ENCODE results near the gene TSR2. TPM values are rescaled to one million over a fixed set of nuclear protein-coding genes. Genes with fewer than 3 reads are reported as not detected.

The TSR2 gene
- total RNA-seq, 2 donors from 2014 or later: 24.8 to 30.1 TPM

DNA sequence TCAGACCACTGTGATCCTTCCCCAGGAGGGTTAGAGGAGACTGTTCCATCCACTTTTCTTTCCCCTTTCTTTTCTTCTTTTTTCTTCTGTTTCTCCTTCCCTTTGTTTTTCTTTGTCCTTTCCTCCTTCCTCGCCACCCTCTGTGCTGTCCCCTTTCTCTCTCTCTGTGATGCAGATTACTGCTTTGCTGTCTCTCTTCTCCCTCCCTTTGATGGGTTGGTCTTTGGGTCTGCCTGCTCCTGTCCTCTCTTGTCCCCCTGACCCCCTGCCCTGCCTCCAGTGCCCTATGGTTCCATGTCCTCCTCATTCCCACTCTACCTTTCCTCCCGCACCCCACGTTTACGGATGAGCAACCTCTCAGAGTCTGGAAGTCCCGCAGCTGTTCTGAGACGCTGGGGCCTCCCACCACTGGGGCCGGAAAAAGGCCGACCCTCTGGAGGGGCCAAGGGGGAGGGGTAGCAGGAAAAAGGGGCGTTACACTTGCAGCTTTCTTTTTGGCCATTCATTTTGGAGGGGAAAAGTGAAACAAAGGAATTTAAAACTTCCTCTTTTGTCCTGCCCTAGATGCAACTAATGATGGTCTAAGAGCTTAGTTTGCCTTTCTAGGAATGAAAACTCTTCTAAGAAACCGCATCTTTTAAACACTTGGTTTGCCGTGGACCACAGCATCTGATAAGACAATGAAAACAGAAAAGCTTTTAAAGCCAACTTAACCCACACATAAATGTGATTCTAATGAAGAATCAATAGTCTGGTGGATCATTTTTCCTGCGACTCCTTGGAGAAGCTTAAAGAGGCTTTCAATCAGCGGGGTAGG lies 24.5 kb upstream of the TSR2 start:
- TF ChIP-seq, protein P1, sequence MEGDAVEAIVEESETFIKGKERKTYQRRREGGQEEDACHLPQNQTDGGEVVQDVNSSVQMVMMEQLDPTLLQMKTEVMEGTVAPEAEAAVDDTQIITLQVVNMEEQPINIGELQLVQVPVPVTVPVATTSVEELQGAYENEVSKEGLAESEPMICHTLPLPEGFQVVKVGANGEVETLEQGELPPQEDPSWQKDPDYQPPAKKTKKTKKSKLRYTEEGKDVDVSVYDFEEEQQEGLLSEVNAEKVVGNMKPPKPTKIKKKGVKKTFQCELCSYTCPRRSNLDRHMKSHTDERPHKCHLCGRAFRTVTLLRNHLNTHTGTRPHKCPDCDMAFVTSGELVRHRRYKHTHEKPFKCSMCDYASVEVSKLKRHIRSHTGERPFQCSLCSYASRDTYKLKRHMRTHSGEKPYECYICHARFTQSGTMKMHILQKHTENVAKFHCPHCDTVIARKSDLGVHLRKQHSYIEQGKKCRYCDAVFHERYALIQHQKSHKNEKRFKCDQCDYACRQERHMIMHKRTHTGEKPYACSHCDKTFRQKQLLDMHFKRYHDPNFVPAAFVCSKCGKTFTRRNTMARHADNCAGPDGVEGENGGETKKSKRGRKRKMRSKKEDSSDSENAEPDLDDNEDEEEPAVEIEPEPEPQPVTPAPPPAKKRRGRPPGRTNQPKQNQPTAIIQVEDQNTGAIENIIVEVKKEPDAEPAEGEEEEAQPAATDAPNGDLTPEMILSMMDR (IDR thresholded peaks at IDR 0.05): no peak
- no peaks in the 10 kb centered on the region for H3K27me3 ChIP-seq (replicated peaks; ENCODE audit: insufficient read depth)
- ATAC-seq (ENCODE audit: insufficient number of reproducible peaks, low FRiP score, low read depth): no peak

DNA sequence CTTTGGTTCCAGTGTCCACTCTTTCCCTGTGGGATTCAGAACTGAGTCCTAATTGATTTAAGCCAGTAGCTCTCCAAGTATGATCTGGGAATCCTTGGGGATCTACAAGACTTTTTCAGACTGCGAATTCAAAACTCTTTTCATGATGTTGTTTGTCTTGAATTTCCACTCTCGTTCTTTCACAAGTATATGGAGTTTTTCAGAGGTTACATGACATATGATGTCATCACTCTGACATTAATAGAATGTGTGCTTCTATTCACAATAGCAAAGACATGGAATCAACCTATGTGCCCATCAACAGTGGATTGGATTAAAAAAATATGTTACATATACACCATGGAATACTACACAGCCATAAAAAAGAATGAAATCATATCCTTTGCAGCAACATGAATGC lies 23.2 kb upstream of the TSR2 start:
- no peak overlapping the region for H3K4me3 ChIP-seq
- ATAC-seq (ENCODE audit: insufficient number of reproducible peaks, low FRiP score, low read depth) (no peak), DNase-seq (ENCODE audit: low spot score) (no peak)
- H3K27me3 ChIP-seq (replicated peaks; ENCODE audit: insufficient read depth): no peaks in the 10 kb centered on the region
- H3K27ac ChIP-seq: no peak overlapping the region
- TF ChIP-seq, protein P1 (IDR thresholded peaks at IDR 0.05): no peak
- H3K9me3 ChIP-seq: no peaks in the 10 kb centered on the region
- no peaks in the 10 kb centered on the region for H3K4me1 ChIP-seq (ENCODE audit: control insufficient read depth in 1 of 2, low read depth in 2 of 2)
- no peaks in the 10 kb centered on the region for H3K36me3 ChIP-seq

More for the DNA sequence above, 24.5 kb upstream of the TSR2 start:
- Histone ChIP-seq H3K9me3 (no peaks in the 10 kb centered on the region), H3K4me3 (no peak overlapping the region), H3K4me1 (ENCODE audit: control insufficient read depth in 1 of 2, low read depth in 2 of 2) (no peaks in the 10 kb centered on the region), H3K27ac (no peak overlapping the region), H3K36me3 (no peaks in the 10 kb centered on the region)
- DNase-seq (ENCODE audit: low spot score): no peak

DNA sequence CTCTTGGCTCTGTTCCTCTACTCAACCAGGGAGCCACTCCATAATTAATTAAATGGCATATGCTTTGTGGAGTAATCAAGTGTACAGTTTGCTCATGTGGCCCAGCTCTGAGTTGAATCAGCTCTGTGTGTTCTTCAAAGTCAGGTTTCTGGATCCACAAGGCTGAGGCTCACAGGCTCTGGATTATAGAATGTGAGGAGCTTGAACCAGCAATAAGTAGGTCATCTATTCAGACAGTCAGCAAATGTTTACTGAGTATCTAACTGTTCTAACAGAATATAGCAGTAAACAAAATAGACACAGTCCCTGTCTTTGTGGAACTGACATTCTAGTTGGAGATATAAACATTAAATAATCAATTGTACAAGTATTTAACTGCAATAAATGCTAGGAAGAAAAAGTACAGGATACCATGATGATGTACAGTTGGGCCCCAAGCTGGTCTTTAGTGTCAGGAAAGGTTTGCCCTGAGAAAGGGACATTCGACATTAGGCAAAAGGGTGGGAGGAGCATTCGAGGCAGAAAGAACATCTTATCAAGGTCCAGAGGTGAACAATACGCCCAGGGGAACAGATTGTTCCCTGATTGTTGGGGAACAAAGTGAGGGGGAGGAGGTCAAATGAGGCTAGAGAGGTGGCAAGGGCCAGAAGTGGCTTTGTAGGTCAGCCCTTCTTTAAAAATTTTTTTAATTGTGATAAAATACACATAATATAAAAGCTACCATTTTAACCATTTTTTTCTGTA lies 20.5 kb upstream of the TSR2 start:
- Histone ChIP-seq H3K27ac (no peak overlapping the region), H3K9me3 (no peaks in the 10 kb centered on the region), H3K4me3 (no peak overlapping the region), H3K27me3 (replicated peaks; ENCODE audit: insufficient read depth) (no peaks in the 10 kb centered on the region), H3K36me3 (no peaks in the 10 kb centered on the region), H3K4me1 (ENCODE audit: control insufficient read depth in 1 of 2, low read depth in 2 of 2) (no peaks in the 10 kb centered on the region)
- DNase-seq (ENCODE audit: low spot score) (no peak), ATAC-seq (ENCODE audit: insufficient number of reproducible peaks, low FRiP score, low read depth) (no peak)
- TF ChIP-seq, protein P1 (IDR thresholded peaks at IDR 0.05): no peak

DNA sequence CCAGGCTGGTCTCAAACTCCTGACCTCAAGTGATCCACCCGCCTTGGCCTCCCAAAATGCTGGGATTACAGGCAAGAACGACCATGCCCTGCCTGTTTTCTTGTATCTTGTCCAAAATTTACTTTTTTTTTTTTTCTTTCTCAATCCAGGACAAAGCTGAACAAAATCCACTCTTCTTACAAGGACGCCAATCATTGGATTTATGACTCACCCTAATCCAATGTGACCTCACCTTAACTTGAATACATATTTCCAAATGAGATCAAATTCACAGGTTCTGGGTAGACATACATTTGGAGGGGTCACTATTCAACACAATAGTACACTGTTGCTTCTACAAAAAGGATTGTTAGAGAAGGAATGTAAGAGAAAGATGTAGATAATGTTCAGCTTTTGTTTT lies 18.0 kb upstream of the TSR2 start:
- ATAC-seq (ENCODE audit: insufficient number of reproducible peaks, low FRiP score, low read depth): no peak
- no peak for DNase-seq (ENCODE audit: low spot score)
- no peaks in the 10 kb centered on the region for H3K4me1 ChIP-seq (ENCODE audit: control insufficient read depth in 1 of 2, low read depth in 2 of 2)
- TF ChIP-seq, protein P1 (IDR thresholded peaks at IDR 0.05): no peak
- H3K36me3 ChIP-seq: no peaks in the 10 kb centered on the region
- H3K4me3 ChIP-seq: no peak overlapping the region
- H3K27me3 ChIP-seq (replicated peaks; ENCODE audit: insufficient read depth): no peaks in the 10 kb centered on the region
- H3K9me3 ChIP-seq: no peaks in the 10 kb centered on the region
- H3K27ac ChIP-seq: no peak overlapping the region

DNA sequence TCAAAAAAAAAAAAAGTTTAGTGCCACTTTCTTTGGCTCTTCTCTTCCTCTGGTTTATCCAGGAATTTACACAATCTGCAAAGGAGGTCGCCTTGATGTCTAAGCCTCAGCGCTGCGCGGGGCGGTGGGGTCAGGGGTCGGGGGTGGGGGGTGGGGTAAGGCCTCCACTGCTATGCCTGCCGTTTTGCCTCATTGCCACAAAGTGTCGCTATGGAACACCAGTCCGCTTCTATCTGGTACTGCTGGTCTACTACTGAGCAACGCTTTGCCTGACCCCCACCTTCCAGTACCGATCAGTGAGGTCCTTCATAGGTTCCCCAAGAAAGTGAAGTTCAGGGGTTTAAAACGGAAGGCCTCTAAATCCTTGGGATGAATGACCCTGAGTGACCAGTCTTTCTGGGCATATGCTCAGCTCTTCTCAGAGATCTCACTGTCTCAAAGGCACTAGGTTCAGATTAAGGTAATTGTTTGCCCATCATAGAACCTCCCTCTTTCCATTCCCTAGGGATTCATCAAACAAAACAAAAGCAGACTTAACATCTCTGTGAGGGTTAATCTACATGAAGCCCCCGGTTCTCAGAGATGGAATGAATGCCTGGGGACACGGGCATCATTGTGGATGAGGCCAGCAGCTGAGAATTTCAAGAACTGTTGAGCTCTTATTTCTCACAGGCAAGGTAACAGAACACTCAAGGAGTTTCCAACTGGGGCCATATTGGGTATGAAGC lies 16.9 kb upstream of the TSR2 start:
- no peak overlapping the region for H3K4me3 ChIP-seq
- no peaks in the 10 kb centered on the region for H3K36me3 ChIP-seq
- TF ChIP-seq, protein P1 (IDR thresholded peaks at IDR 0.05): no peak
- no peaks in the 10 kb centered on the region for H3K9me3 ChIP-seq
- ATAC-seq (ENCODE audit: insufficient number of reproducible peaks, low FRiP score, low read depth) (no peak), DNase-seq (ENCODE audit: low spot score) (no peak)
- no peak overlapping the region for H3K27ac ChIP-seq
- no peaks in the 10 kb centered on the region for H3K27me3 ChIP-seq (replicated peaks; ENCODE audit: insufficient read depth)
- H3K4me1 ChIP-seq (ENCODE audit: control insufficient read depth in 1 of 2, low read depth in 2 of 2): no peaks in the 10 kb centered on the region

Measured in thoracic aorta (tissue), 2 donors.